CD14-positive monocyte (primary cell): ENCODE measurements around the gene C12orf43. TPM values are rescaled to one million over a fixed set of nuclear protein-coding genes. Genes with fewer than 3 reads are reported as not detected.

ENCODE experiments used
- DNase-seq, 3 donors: peaks; one replicate each; pipeline ENCODE4 v3.0.0-alpha.2; 2011 to 2022
- H2AFZ ChIP-seq: 2 replicates; pipeline ENCODE4 v1.6.0; 2012; ENCODE audit warnings: mild to moderate bottlenecking, low read depth, low read length, inconsistent platforms; ENCODE audit not compliant: insufficient read depth, poor library complexity, severe bottlenecking
- H3K27ac ChIP-seq, 2 donors: 1 replicate in 1 of 2; 2 replicates in 1 of 2; pipeline ENCODE4 v1.5.1; 2012 to 2013; ENCODE audit warnings: low read length in 2 of 2, control low read depth in 1 of 2, inconsistent platforms in 1 of 2, low read depth in 1 of 2, mild to moderate bottlenecking in 1 of 2
- H3K27me3 ChIP-seq, 2 donors: one replicate each; pipeline versions ENCODE4 v1.6.0 to v1.6.1; 2011 to 2013; ENCODE audit warnings: low read length in 2 of 2; ENCODE audit not compliant: control insufficient read depth in 2 of 2, insufficient read depth in 2 of 2
- H3K36me3 ChIP-seq, 2 donors: replicated peaks in 1 of 2; 1 replicate in 1 of 2; 2 replicates in 1 of 2; pipeline versions ENCODE4 v1.5.1 to v1.6.1; 2012 to 2013; ENCODE audit warnings: low read length in 2 of 2, control low read depth in 1 of 2, inconsistent platforms in 1 of 2, mild to moderate bottlenecking in 1 of 2; ENCODE audit not compliant: insufficient read depth in 2 of 2, control insufficient read depth in 1 of 2
- H3K4me1 ChIP-seq, 2 donors: 1 replicate in 1 of 2; 2 replicates in 1 of 2; pipeline versions ENCODE4 v1.5.1 to v1.6.1; 2012 to 2013; ENCODE audit warnings: low read length in 2 of 2, control low read depth in 1 of 2, inconsistent platforms in 1 of 2, mild to moderate bottlenecking in 1 of 2, moderate library complexity in 1 of 2; ENCODE audit not compliant: insufficient read depth in 2 of 2, control insufficient read depth in 1 of 2
- H3K4me2 ChIP-seq: replicated peaks from 2 replicates; pipeline ENCODE3; 2012; ENCODE audit warnings: low read length, moderate library complexity, mild to moderate bottlenecking; ENCODE audit not compliant: poor library complexity, severe bottlenecking; ENCODE audit errors: extremely low read depth
- H3K4me3 ChIP-seq, 3 experiments: fragments of 200-600 bp in 1 of 3; sonication (generic) in 1 of 3; replicated peaks in 1 of 3; 1 replicate in 2 of 3; 2 replicates in 1 of 3; pipeline ENCODE4 v1.5.1; 2011 to 2013; ENCODE audit warnings: low read length in 3 of 3, mild to moderate bottlenecking in 3 of 3, control low read depth in 2 of 3, low read depth in 2 of 3, inconsistent platforms in 1 of 3, moderate library complexity in 1 of 3
- H3K79me2 ChIP-seq: 2 replicates; pipeline ENCODE4 v1.6.0; 2012; ENCODE audit warnings: mild to moderate bottlenecking, control low read depth, inconsistent platforms, low read length, moderate library complexity; ENCODE audit not compliant: insufficient read depth
- H3K9ac ChIP-seq: 2 replicates; pipeline ENCODE4 v1.6.0; 2017; ENCODE audit warnings: low read length, mild to moderate bottlenecking; ENCODE audit not compliant: insufficient read depth, poor library complexity, severe bottlenecking
- H3K9me3 ChIP-seq, 2 donors: replicated peaks in 1 of 2; 1 replicate in 1 of 2; 2 replicates in 1 of 2; pipeline versions ENCODE4 v1.5.1 to v1.6.1; 2012 to 2013; ENCODE audit warnings: low read length in 2 of 2, control low read depth in 1 of 2; ENCODE audit not compliant: control insufficient read depth in 1 of 2, insufficient read depth in 1 of 2
- H4K20me1 ChIP-seq: 2 replicates; pipeline ENCODE4 v1.6.0; 2012; ENCODE audit warnings: mild to moderate bottlenecking, low read length, control low read depth, moderate library complexity; ENCODE audit not compliant: insufficient read depth
- H3K27ac Mint-ChIP-seq, 7 donors: one replicate each; pipeline ENCODE4 v1.8.0; 2020; ENCODE audit warnings: mild to moderate bottlenecking in 7 of 7, mixed read lengths in 7 of 7, moderate library complexity in 6 of 7, inconsistent platforms in 2 of 7
- H3K27me3 Mint-ChIP-seq, 3 donors: one replicate each; pipeline ENCODE4 v1.8.0; 2021 to 2022; ENCODE audit warnings: low read depth in 3 of 3, mild to moderate bottlenecking in 3 of 3, mixed read lengths in 3 of 3, moderate library complexity in 3 of 3, inconsistent platforms in 1 of 3
- H3K36me3 Mint-ChIP-seq, 2 donors: one replicate each; pipeline ENCODE4 v1.8.0; 2020; ENCODE audit warnings: mixed read lengths in 2 of 2, inconsistent platforms in 1 of 2, mild to moderate bottlenecking in 1 of 2
- H3K4me1 Mint-ChIP-seq: one replicate; pipeline ENCODE4 v1.8.0; 2020; ENCODE audit warnings: mild to moderate bottlenecking, mixed read lengths
- H3K4me3 Mint-ChIP-seq, 2 donors: one replicate each; pipeline ENCODE4 v1.8.0; 2020; ENCODE audit warnings: mild to moderate bottlenecking in 2 of 2, mixed read lengths in 2 of 2, moderate library complexity in 1 of 2
- H3K9me3 Mint-ChIP-seq, 7 donors: one replicate each; pipeline ENCODE4 v1.8.0; 2020 to 2022; ENCODE audit warnings: mixed read lengths in 7 of 7, mild to moderate bottlenecking in 6 of 7, moderate library complexity in 6 of 7, inconsistent platforms in 2 of 7
- CTCF ChIP-seq: fragments of 200-600 bp; IDR thresholded peaks from one replicate; pipeline ENCODE4 v1.8.0; 2022; ENCODE audit warnings: antibody characterized with exemption, mild to moderate bottlenecking
- WGBS: methylation state at CpG from one replicate; pipeline ENCODE4 v1.1.5; 2013; ENCODE audit warnings: missing lambda C conversion rate; ENCODE audit not compliant: insufficient coverage; 5-methylcytosine and 5-hydroxymethylcytosine counted together
- intact Hi-C, 2 donors: fragments of 100-400 bp; cut with micrococcal nuclease; formaldehyde crosslinking; loops; one replicate each; pipeline versions ENCODE4 v1.15.0 to v1.15.1; 2023
- polyA plus RNA-seq, 3 donors: library from polyadenylated mRNA; depleted of rRNA in 1 of 3; unstranded in 2 of 3; stranded (reverse) in 1 of 3; fragments of 300-500 nt in 2 of 3; fragments of >200 nt in 1 of 3; fragmentation: Illumina TruSeq in 2 of 3; gene quantifications; 1 replicate in 2 of 3; 2 replicates in 1 of 3; pipeline ENCODE4 v1.2.3, GENCODE V29; 2012 to 2021

The C12orf43 gene
- polyA plus RNA-seq, 3 donors: 7.2 to 10.9 (median 9.6) TPM

DNA sequence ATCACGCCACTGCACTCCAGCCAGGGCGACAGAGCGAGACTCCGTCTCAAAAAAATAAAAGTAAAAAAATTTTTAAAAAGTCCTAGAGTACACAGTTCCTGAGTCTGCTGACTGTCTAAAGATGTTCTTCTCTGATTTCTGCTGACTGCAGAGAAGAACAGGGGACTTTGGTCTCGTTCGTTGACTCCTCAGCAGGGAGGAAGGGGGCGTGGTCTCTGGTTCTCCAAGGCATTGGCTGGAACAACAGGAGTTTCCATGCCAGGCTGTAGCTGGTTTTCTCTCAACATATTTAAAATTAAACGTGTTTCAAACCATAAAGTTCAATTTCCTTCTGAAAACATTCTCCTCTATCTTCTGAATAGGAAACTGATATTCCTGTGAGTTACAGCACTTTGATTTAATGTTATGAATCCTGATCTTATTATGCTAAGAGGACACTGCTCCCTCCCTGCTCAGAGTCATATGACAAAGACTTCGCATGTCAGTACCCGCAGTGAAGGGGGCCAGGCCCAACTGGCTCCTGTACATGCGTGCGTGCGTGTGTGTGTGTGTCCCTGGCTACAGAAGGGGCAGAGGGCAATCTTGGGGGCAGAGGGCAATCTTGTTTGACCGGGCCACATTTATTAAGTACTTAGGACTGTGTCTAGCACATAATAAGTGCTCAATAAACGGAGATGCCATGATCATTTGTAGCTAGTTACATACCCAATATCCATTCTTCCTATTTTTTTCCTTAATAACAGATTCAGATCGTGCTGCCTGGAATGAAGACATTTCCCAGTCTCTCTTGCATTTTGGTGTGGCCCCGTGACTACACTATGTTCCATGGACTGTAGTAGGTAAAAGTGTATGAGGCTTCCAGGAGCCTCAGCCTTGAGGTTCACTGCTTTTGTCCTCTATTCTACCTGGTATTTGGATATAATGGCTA lies 54.4 kb downstream of the C12orf43 start:
- 64% methylated on average over 6 of the region's 17 CpGs for WGBS
- Histone ChIP-seq H3K27me3 (no peaks in the 10 kb centered on the region), H3K9me3 (no peaks in the 10 kb centered on the region), H3K36me3 (no peaks in the 10 kb centered on the region), H3K4me2 (no peak overlapping the region), H3K27ac (no peak overlapping the region), H3K4me3 (no peak overlapping the region), H3K4me1 (no peaks in the 10 kb centered on the region), H3K79me2 (no peaks in the 10 kb centered on the region), H2AFZ (no peak overlapping the region), H3K9ac (no peak overlapping the region), H4K20me1 (no peaks in the 10 kb centered on the region)
- no peak for DNase-seq
- H3K4me1 Mint-ChIP-seq: peaks cover 6% of the 10 kb centered on the region
- no peaks in the 10 kb centered on the region for H3K36me3 Mint-ChIP-seq
- intact Hi-C loops: no loop called here
- no peak overlapping the region for H3K4me3 Mint-ChIP-seq
- no peak for TF ChIP-seq CTCF
- H3K9me3 Mint-ChIP-seq: no peaks in the 10 kb centered on the region
- H3K27ac Mint-ChIP-seq: no peak overlapping the region
- peaks cover 1 to 4% (median 2%) of the 10 kb centered on the region in 3 donors for H3K27me3 Mint-ChIP-seq

DNA sequence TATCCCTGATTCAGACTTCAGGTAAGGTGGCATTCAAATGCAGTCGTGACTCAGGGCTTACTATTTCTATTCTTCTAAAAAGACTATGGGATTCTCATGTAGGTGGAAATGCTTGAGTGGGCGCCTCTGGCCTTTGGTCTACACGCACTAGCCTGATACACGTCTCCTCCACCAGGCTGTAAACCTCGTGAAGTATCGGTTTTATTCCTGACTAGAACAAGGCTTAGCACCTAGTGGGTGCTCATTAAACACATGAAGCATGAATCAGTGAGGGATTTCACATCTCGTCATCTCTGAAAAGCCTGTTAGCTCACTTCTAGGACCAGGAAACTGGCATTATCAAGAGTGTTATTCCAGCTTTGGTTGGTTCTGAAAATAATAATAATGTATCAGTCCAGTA lies 55.6 kb downstream of the C12orf43 start:
- Histone ChIP-seq H3K27ac (no peak overlapping the region), H3K4me3 (no peak overlapping the region), H3K9me3 (no peaks in the 10 kb centered on the region), H3K4me2 (no peak overlapping the region), H3K36me3 (no peaks in the 10 kb centered on the region), H3K27me3 (no peaks in the 10 kb centered on the region), H2AFZ (no peak overlapping the region), H3K79me2 (no peaks in the 10 kb centered on the region), H3K4me1 (no peaks in the 10 kb centered on the region), H3K9ac (no peak overlapping the region), H4K20me1 (no peaks in the 10 kb centered on the region)
- WGBS: 95% methylated on average over 4 of the region's 7 CpGs
- H3K36me3 Mint-ChIP-seq: no peaks in the 10 kb centered on the region
- no peak overlapping the region for H3K4me3 Mint-ChIP-seq
- no peak overlapping the region for H3K27ac Mint-ChIP-seq
- H3K27me3 Mint-ChIP-seq: peaks cover 1 to 4% (median 2%) of the 10 kb centered on the region in 3 donors
- DNase-seq: no peak
- no peaks in the 10 kb centered on the region for H3K9me3 Mint-ChIP-seq
- peaks cover 6% of the 10 kb centered on the region for H3K4me1 Mint-ChIP-seq
- no peak for TF ChIP-seq CTCF
- intact Hi-C loops: no loop called here
